ENCODE measurements around the gene DBNDD1. TPM values are rescaled to one million over a fixed set of nuclear protein-coding genes. Genes with fewer than 3 reads are reported as not detected.

Gene DBNDD1
- polyA plus RNA-seq, 4 donors: 0.67 to 8.3 (median 2.2) TPM; not detected in 1

GRCh38 chr16:90032674-90033331 lies 13.5 kb upstream of the DBNDD1 start:
- 84 to 95% (median 91%) methylated on average over 8 of the region's 8 CpGs for WGBS, 3 donors
- Histone ChIP-seq H3K4me3 (ENCODE audit: low read depth in 1 of 3, low read length in 3 of 3) (no peak overlapping the region), H3K4me1 (ENCODE audit: control insufficient read depth in 3 of 3, insufficient read depth in 2 of 3, low read depth in 1 of 3, low read length in 2 of 3) (no peaks in the 10 kb centered on the region), H3K9me3 (ENCODE audit: control insufficient read depth in 2 of 2, insufficient read depth in 1 of 2, low read depth in 1 of 2, low read length in 1 of 2) (no peaks in the 10 kb centered on the region), H3K27me3 (ENCODE audit: control insufficient read depth in 3 of 3, insufficient read depth in 3 of 3, low read length in 3 of 3) (no peaks in the 10 kb centered on the region), H3K36me3 (ENCODE audit: control insufficient read depth in 3 of 3, insufficient read depth in 2 of 3, low read depth in 1 of 3, low read length in 3 of 3) (peaks cover 3 to 74% (median 4%) of the 10 kb centered on the region in 3 donors), H3K27ac (ENCODE audit: low read depth in 1 of 3, low read length in 2 of 3) (no peak overlapping the region)
- DNase-seq (no peak), FAIRE-seq (no peak)

- no peaks in the 10 kb centered on the region for H3K27me3 ChIP-seq (ENCODE audit: control insufficient read depth in 3 of 3, insufficient read depth in 3 of 3, low read length in 3 of 3)
- DNase-seq: no peak
- H3K27ac ChIP-seq (ENCODE audit: low read depth in 1 of 3, low read length in 2 of 3): no peak overlapping the region
- H3K36me3 ChIP-seq (ENCODE audit: control insufficient read depth in 3 of 3, insufficient read depth in 2 of 3, low read depth in 1 of 3, low read length in 3 of 3): peaks cover 0 to 71% (median 3%) of the 10 kb centered on the region in 3 donors
- no peaks in the 10 kb centered on the region for H3K9me3 ChIP-seq (ENCODE audit: control insufficient read depth in 2 of 2, insufficient read depth in 1 of 2, low read depth in 1 of 2, low read length in 1 of 2)
- 67 to 88% (median 79%) methylated on average over 9 of the region's 9 CpGs for WGBS, 3 donors
- H3K4me3 ChIP-seq (ENCODE audit: low read depth in 1 of 3, low read length in 3 of 3): no peak overlapping the region
- H3K4me1 ChIP-seq (ENCODE audit: control insufficient read depth in 3 of 3, insufficient read depth in 2 of 3, low read depth in 1 of 3, low read length in 2 of 3): no peaks in the 10 kb centered on the region
- FAIRE-seq: no peak
These were observed 12.8 kb upstream of the DBNDD1 start for GRCh38 chr16:90031931-90032673.

DNA sequence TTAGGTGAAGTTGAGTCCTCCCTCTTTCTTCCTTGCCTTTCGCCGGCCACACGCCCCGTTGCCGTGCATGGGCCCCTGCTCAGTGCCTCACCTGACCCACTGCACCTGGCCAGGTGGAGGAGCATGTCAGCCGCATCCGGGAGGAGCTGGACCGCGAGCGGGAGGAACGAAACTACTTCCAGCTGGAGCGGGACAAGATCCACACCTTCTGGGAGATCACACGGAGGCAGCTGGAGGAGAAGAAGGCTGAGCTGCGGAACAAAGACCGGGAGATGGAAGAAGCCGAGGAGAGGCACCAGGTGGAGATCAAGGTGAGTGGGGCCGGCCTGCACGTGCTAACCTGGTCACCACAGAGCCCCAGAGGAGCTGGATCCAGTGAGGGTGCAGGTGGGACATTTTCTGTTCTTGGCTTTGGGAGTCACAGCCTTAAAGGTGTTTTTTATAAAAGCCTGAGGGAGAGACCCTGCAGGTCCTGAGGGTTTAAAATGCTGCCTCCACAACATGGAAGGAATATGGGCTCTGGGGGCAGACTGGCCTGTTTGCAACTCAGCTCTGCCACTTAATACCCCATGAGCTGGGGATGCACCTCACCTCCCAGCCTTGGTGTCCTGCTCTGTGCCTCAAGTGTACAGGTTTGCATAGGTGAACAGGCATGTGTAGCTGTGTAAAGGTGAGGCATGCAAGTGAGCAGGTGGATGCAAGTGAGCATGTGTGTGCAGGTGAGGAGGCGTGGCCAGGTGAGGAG lies 12.1 kb upstream of the DBNDD1 start:
- Histone ChIP-seq H3K4me3 (ENCODE audit: low read depth in 1 of 3, low read length in 3 of 3) (no peak overlapping the region), H3K36me3 (ENCODE audit: control insufficient read depth in 3 of 3, insufficient read depth in 2 of 3, low read depth in 1 of 3, low read length in 3 of 3) (peaks cover 0 to 64% (median 2%) of the 10 kb centered on the region in 3 donors), H3K4me1 (ENCODE audit: control insufficient read depth in 3 of 3, insufficient read depth in 2 of 3, low read depth in 1 of 3, low read length in 2 of 3) (no peaks in the 10 kb centered on the region), H3K9me3 (ENCODE audit: control insufficient read depth in 2 of 2, insufficient read depth in 1 of 2, low read depth in 1 of 2, low read length in 1 of 2) (no peaks in the 10 kb centered on the region), H3K27ac (ENCODE audit: low read depth in 1 of 3, low read length in 2 of 3) (no peak overlapping the region), H3K27me3 (ENCODE audit: control insufficient read depth in 3 of 3, insufficient read depth in 3 of 3, low read length in 3 of 3) (no peaks in the 10 kb centered on the region)
- FAIRE-seq (no peak), DNase-seq (no peak)
- 92 to 93% (median 92%) methylated on average over 19 of the region's 19 CpGs for WGBS, 3 donors

- H3K27me3 ChIP-seq (ENCODE audit: control insufficient read depth in 3 of 3, insufficient read depth in 3 of 3, low read length in 3 of 3): no peaks in the 10 kb centered on the region
- H3K4me3 ChIP-seq (ENCODE audit: low read depth in 1 of 3, low read length in 3 of 3): no peak overlapping the region
- no peak overlapping the region for H3K27ac ChIP-seq (ENCODE audit: low read depth in 1 of 3, low read length in 2 of 3)
- FAIRE-seq (no peak), DNase-seq (no peak)
- no peaks in the 10 kb centered on the region for H3K4me1 ChIP-seq (ENCODE audit: control insufficient read depth in 3 of 3, insufficient read depth in 2 of 3, low read depth in 1 of 3, low read length in 2 of 3)
- WGBS, 3 donors: 90 to 92% (median 91%) methylated on average over 12 of the region's 12 CpGs
- peaks cover 0 to 53% (median 0%) of the 10 kb centered on the region in 3 donors for H3K36me3 ChIP-seq (ENCODE audit: control insufficient read depth in 3 of 3, insufficient read depth in 2 of 3, low read depth in 1 of 3, low read length in 3 of 3)
- H3K9me3 ChIP-seq (ENCODE audit: control insufficient read depth in 2 of 2, insufficient read depth in 1 of 2, low read depth in 1 of 2, low read length in 1 of 2): no peaks in the 10 kb centered on the region
These were observed 9.7 kb upstream of the DBNDD1 start for GRCh38 chr16:90028985-90029384.

- DNase-seq (no peak), FAIRE-seq (no peak)
- no peaks in the 10 kb centered on the region for H3K27me3 ChIP-seq (ENCODE audit: control insufficient read depth in 3 of 3, insufficient read depth in 3 of 3, low read length in 3 of 3)
- no peaks in the 10 kb centered on the region for H3K9me3 ChIP-seq (ENCODE audit: control insufficient read depth in 2 of 2, insufficient read depth in 1 of 2, low read depth in 1 of 2, low read length in 1 of 2)
- WGBS, 3 donors: 93 to 95% (median 93%) methylated on average over 15 to 17 of the region's 17 CpGs
- H3K4me1 ChIP-seq (ENCODE audit: control insufficient read depth in 3 of 3, insufficient read depth in 2 of 3, low read depth in 1 of 3, low read length in 2 of 3): peaks cover 0 to 9% (median 4%) of the 10 kb centered on the region in 3 donors
- peaks cover 0 to 42% (median 0%) of the 10 kb centered on the region in 3 donors for H3K36me3 ChIP-seq (ENCODE audit: control insufficient read depth in 3 of 3, insufficient read depth in 2 of 3, low read depth in 1 of 3, low read length in 3 of 3)
- no peak overlapping the region for H3K27ac ChIP-seq (ENCODE audit: low read depth in 1 of 3, low read length in 2 of 3)
- H3K4me3 ChIP-seq (ENCODE audit: low read depth in 1 of 3, low read length in 3 of 3): no peak overlapping the region
These were observed 8.4 kb upstream of the DBNDD1 start for GRCh38 chr16:90027611-90028010.

GRCh38 chr16:90026135-90026534 lies 6.9 kb upstream of the DBNDD1 start:
- FAIRE-seq (no peak), DNase-seq (no peak)
- Histone ChIP-seq H3K27ac (ENCODE audit: low read depth in 1 of 3, low read length in 2 of 3) (no peak overlapping the region), H3K27me3 (ENCODE audit: control insufficient read depth in 3 of 3, insufficient read depth in 3 of 3, low read length in 3 of 3) (no peaks in the 10 kb centered on the region), H3K36me3 (ENCODE audit: control insufficient read depth in 3 of 3, insufficient read depth in 2 of 3, low read depth in 1 of 3, low read length in 3 of 3) (peaks cover 0 to 27% (median 0%) of the 10 kb centered on the region in 3 donors), H3K4me1 (ENCODE audit: control insufficient read depth in 3 of 3, insufficient read depth in 2 of 3, low read depth in 1 of 3, low read length in 2 of 3) (peaks cover 0 to 20% (median 4%) of the 10 kb centered on the region in 3 donors), H3K4me3 (ENCODE audit: low read depth in 1 of 3, low read length in 3 of 3) (no peak overlapping the region), H3K9me3 (ENCODE audit: control insufficient read depth in 2 of 2, insufficient read depth in 1 of 2, low read depth in 1 of 2, low read length in 1 of 2) (no peaks in the 10 kb centered on the region)
- 60 to 74% (median 70%) methylated on average over 8 of the region's 8 CpGs for WGBS, 3 donors

- no peaks in the 10 kb centered on the region for H3K9me3 ChIP-seq (ENCODE audit: control insufficient read depth in 2 of 2, insufficient read depth in 1 of 2, low read depth in 1 of 2, low read length in 1 of 2)
- H3K27me3 ChIP-seq (ENCODE audit: control insufficient read depth in 3 of 3, insufficient read depth in 3 of 3, low read length in 3 of 3): peaks cover 0 to 4% (median 0%) of the 10 kb centered on the region in 3 donors
- peaks cover 0 to 11% (median 0%) of the 10 kb centered on the region in 3 donors for H3K36me3 ChIP-seq (ENCODE audit: control insufficient read depth in 3 of 3, insufficient read depth in 2 of 3, low read depth in 1 of 3, low read length in 3 of 3)
- peaks cover 0 to 30% (median 4%) of the 10 kb centered on the region in 3 donors for H3K4me1 ChIP-seq (ENCODE audit: control insufficient read depth in 3 of 3, insufficient read depth in 2 of 3, low read depth in 1 of 3, low read length in 2 of 3)
- FAIRE-seq (no peak), DNase-seq (no peak)
- H3K4me3 ChIP-seq (ENCODE audit: low read depth in 1 of 3, low read length in 3 of 3): peak overlapping the region; percentile 66 to 81 (median 68)
- peak overlapping the region in 2 of 3 donors; percentile 58 to 67 for H3K27ac ChIP-seq (ENCODE audit: low read depth in 1 of 3, low read length in 2 of 3)
- 30 to 39% (median 36%) methylated on average over 7 of the region's 7 CpGs for WGBS, 3 donors
These were observed 3.8 kb upstream of the DBNDD1 start for GRCh38 chr16:90023078-90023447.
